Mucosa of descending colon (tissue), 3 donors: ENCODE measurements around the gene ADM5. TPM values are rescaled to one million over a fixed set of nuclear protein-coding genes. Genes with fewer than 3 reads are reported as not detected.
"Not testable (repeated sequence)": the region's sequence is repeated elsewhere in the genome, so short reads cannot be mapped to it uniquely, and the experiment has no call there.

Experiments used
- ATAC-seq: fragments of 200-7000 bp; cut with Tn5 transposase; one replicate; pipeline ENCODE4 v1.9.1; 2020; ENCODE audit warnings: mild to moderate bottlenecking, moderate library complexity
- DNase-seq, 3 donors: peaks; one replicate each; pipeline ENCODE4 v3.0.0-alpha.2; 2020
- H3K36me3 ChIP-seq: fragments of 200-600 bp; one replicate; pipeline ENCODE4 v1.8.0; 2021; ENCODE audit warnings: low read depth, mild to moderate bottlenecking
- H3K4me1 ChIP-seq: fragments of 200-600 bp; one replicate; pipeline ENCODE4 v1.8.0; 2021; ENCODE audit warnings: low read depth, mild to moderate bottlenecking
- H3K4me3 ChIP-seq: fragments of 200-600 bp; one replicate; pipeline ENCODE4 v1.8.0; 2021; ENCODE audit warnings: mild to moderate bottlenecking
- H3K9me3 ChIP-seq: fragments of 200-600 bp; one replicate; pipeline ENCODE4 v1.8.0; 2021; ENCODE audit warnings: mild to moderate bottlenecking
- CTCF ChIP-seq: fragments of 200-600 bp; IDR thresholded peaks from one replicate; pipeline ENCODE4 v1.8.0; 2022; ENCODE audit warnings: antibody characterized with exemption, mild to moderate bottlenecking
- intact Hi-C, 2 donors: fragments of 100-400 bp; cut with DNase I in 1 of 2; cut with micrococcal nuclease in 1 of 2; formaldehyde crosslinking; loops; one replicate each; pipeline versions ENCODE4 v1.11.0 to v1.11.1; 2022; cut with DNase I, micrococcal nuclease
- total RNA-seq, 3 donors: library from RNA; stranded (reverse); fragmentation: NEBNext Ultra II Directional in 2 of 3; extraction: Animal tissue kit (Norgen Biotek cat#: 25700) in 2 of 3; gene quantifications; one replicate each; pipeline versions ENCODE4 v1.2.1 to v1.2.4, GENCODE V29; 2021 to 2023
- donor health status: DM: no; HTN: no; CAD: no; lungs with moderate emphysema.
- donor health status: DM: no; HTN: no; CAD: no.
- donor health status: DM: no; HTN: yes; CAD: no.

The ADM5 gene
- total RNA-seq, 3 donors from 2014 or later = 0.69 to 1.3 (median 1.2) TPM

- Histone ChIP-seq H3K9me3 (no peaks in the 10 kb centered on the region), H3K36me3 (no peaks in the 10 kb centered on the region), H3K4me1 (no peaks in the 10 kb centered on the region), H3K4me3 (no peak overlapping the region)
- DNase-seq (no peak), ATAC-seq (no peak)
- TF ChIP-seq CTCF = no peak
- intact Hi-C loops = no loop called here
Observed at GRCh38 chr19:49716154-49716553, 26.8 kb downstream of the ADM5 start.

DNA sequence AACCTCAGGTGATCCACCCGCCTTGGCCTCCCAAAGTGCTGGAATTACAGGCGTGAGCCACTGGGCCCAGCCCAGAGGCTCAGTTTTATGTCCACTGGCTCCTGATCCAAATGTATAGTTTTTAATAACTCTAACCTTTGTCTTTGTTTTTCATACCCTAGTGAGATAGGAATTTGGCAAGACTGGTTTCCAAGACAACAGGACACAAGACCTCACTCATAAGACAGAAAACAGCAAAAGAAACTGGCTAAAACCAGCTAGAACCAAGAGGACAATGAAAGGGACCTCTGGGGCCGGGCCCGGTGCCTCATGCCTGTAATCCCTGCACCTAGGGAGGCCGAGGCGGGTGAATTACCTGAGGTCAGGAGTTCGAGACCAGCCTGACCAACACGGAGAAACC, 29.1 kb downstream of the ADM5 start:
- Histone ChIP-seq H3K9me3 (no peaks in the 10 kb centered on the region), H3K36me3 (no peaks in the 10 kb centered on the region), H3K4me1 (no peaks in the 10 kb centered on the region), H3K4me3 (no peak overlapping the region)
- intact Hi-C loops = no loop called here
- ATAC-seq (no peak), DNase-seq (no peak)
- no peak for TF ChIP-seq CTCF

- no peak for ATAC-seq
- Histone ChIP-seq H3K36me3 (no peaks in the 10 kb centered on the region), H3K9me3 (no peaks in the 10 kb centered on the region), H3K4me1 (no peaks in the 10 kb centered on the region), H3K4me3 (no peak overlapping the region)
- no peak for DNase-seq
- TF ChIP-seq CTCF = no peak
- intact Hi-C loops = no loop called here
Observed at GRCh38 chr19:49718991-49719390, 29.6 kb downstream of the ADM5 start.

- DNase-seq, H3K36me3 ChIP-seq, H3K4me3 ChIP-seq, intact Hi-C loops, H3K9me3 ChIP-seq, ATAC-seq, H3K4me1 ChIP-seq: not testable (repeated sequence)
Observed at GRCh38 chr19:49719420-49719819, 30.0 kb downstream of the ADM5 start.

- TF ChIP-seq CTCF = no peak
- DNase-seq (no peak), ATAC-seq (no peak)
- intact Hi-C loops = no loop called here
- no peak overlapping the region for H3K4me3 ChIP-seq
- H3K36me3 ChIP-seq = no peaks in the 10 kb centered on the region
- no peaks in the 10 kb centered on the region for H3K4me1 ChIP-seq
- H3K9me3 ChIP-seq = no peaks in the 10 kb centered on the region
Observed at GRCh38 chr19:49727217-49728030, 38.0 kb downstream of the ADM5 start.

DNA sequence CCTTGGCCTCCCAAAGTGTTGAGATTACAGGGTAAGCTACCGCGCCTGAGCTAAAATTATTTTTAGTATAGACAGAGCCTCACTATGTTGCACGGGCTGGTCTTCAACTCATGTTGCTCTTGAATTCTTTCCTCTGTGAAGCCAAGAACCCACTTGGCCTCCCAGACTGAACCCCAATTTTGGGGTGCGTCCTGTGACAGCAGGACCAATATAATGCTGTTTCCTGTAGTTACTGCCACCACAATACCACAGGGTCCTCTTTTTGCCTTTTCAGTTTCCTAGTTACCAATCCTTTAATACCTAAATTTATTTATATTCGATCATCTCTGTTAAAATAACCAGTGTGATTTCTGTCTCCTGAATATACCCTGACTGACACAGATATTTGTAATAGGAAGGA, 40.8 kb downstream of the ADM5 start:
- no peak for TF ChIP-seq CTCF
- ATAC-seq (no peak), DNase-seq (no peak)
- Histone ChIP-seq H3K9me3 (no peaks in the 10 kb centered on the region), H3K36me3 (no peaks in the 10 kb centered on the region), H3K4me3 (no peak overlapping the region), H3K4me1 (no peaks in the 10 kb centered on the region)
- intact Hi-C loops = no loop called here
